Glutamatergic neuron (in vitro differentiated cells): Measurements from ENCODE around the gene KTN1. TPM values are rescaled to one million over a fixed set of nuclear protein-coding genes. Genes with fewer than 3 reads are reported as not detected.
A peak's percentile ranks its signal among the peaks of the same experiment; 100 is the strongest.

ENCODE experiments used
- DNase-seq: peaks from one replicate; pipeline ENCODE4 v3.0.0; 2022
- H3K27ac Mint-ChIP-seq: one replicate; pipeline ENCODE4 v1.8.0; 2020; ENCODE audit warnings: mild to moderate bottlenecking, mixed read lengths, inconsistent platforms; ENCODE audit not compliant: unreplicated experiment
- H3K27me3 Mint-ChIP-seq: one replicate; pipeline ENCODE4 v1.8.0; 2020; ENCODE audit warnings: mild to moderate bottlenecking, moderate library complexity, mixed read lengths, inconsistent platforms; ENCODE audit not compliant: unreplicated experiment
- H3K36me3 Mint-ChIP-seq: one replicate; pipeline ENCODE4 v1.8.0; 2020; ENCODE audit warnings: mild to moderate bottlenecking, mixed read lengths, inconsistent platforms; ENCODE audit not compliant: unreplicated experiment
- H3K4me1 Mint-ChIP-seq: one replicate; pipeline ENCODE4 v1.8.0; 2020; ENCODE audit warnings: mild to moderate bottlenecking, low read depth, mixed read lengths, inconsistent platforms; ENCODE audit not compliant: unreplicated experiment
- H3K4me3 Mint-ChIP-seq: one replicate; pipeline ENCODE4 v1.8.0; 2020; ENCODE audit warnings: mild to moderate bottlenecking, mixed read lengths, inconsistent platforms; ENCODE audit not compliant: unreplicated experiment
- H3K9me3 Mint-ChIP-seq: one replicate; pipeline ENCODE4 v1.8.0; 2020; ENCODE audit warnings: mild to moderate bottlenecking, moderate library complexity, mixed read lengths, inconsistent platforms; ENCODE audit not compliant: unreplicated experiment
- CTCF ChIP-seq: fragments of 200-600 bp; sonication (generic); IDR thresholded peaks from one replicate; pipeline ENCODE4 v1.5.0; 2021; ENCODE audit not compliant: partially characterized antibody, unreplicated experiment
- total RNA-seq: library from RNA; stranded (reverse); fragmentation: NEBNext Ultra II Directional; extraction: Animal tissue kit (Norgen Biotek cat#: 25700); gene quantifications from one replicate; pipeline ENCODE4 v1.2.1, GENCODE V29; 2021; ENCODE audit not compliant: unreplicated experiment

The KTN1 gene
- total RNA-seq, 1 donor from 2014 or later, result 108 TPM

GRCh38 chr14:55572578-55572977, 7.4 kb upstream of the KTN1 start:
- no peak for TF ChIP-seq CTCF
- no peak for DNase-seq
- Mint-ChIP-seq H3K4me1 (peaks cover 13% of the 10 kb centered on the region), H3K36me3 (no peaks in the 10 kb centered on the region), H3K9me3 (no peaks in the 10 kb centered on the region), H3K27ac (peak overlapping the region; percentile 24), H3K4me3 (peak overlapping the region; percentile 31), H3K27me3 (no peaks in the 10 kb centered on the region)

- no peaks in the 10 kb centered on the region for H3K36me3 Mint-ChIP-seq
- H3K4me1 Mint-ChIP-seq, result peaks cover 21% of the 10 kb centered on the region
- H3K27me3 Mint-ChIP-seq, result peaks cover 3% of the 10 kb centered on the region
- no peak overlapping the region for H3K4me3 Mint-ChIP-seq
- H3K9me3 Mint-ChIP-seq, result peaks cover 8% of the 10 kb centered on the region
- no peak overlapping the region for H3K27ac Mint-ChIP-seq
- DNase-seq, result no peak
- no peak for TF ChIP-seq CTCF
Observed at GRCh38 chr14:55574988-55575387, 5.0 kb upstream of the KTN1 start.

- Mint-ChIP-seq H3K27ac (no peak overlapping the region), H3K4me3 (no peak overlapping the region)
Observed at GRCh38 chr14:55577229-55577628, 2.8 kb upstream of the KTN1 start.

GRCh38 chr14:55578511-55578910, 1.5 kb upstream of the KTN1 start:
- Mint-ChIP-seq H3K27me3 (peaks cover 8% of the 10 kb centered on the region), H3K36me3 (no peaks in the 10 kb centered on the region), H3K4me3 (peak overlapping the region; percentile 94), H3K9me3 (peaks cover 11% of the 10 kb centered on the region), H3K4me1 (peaks cover 13% of the 10 kb centered on the region), H3K27ac (peak overlapping the region; percentile 19)
- no peak for TF ChIP-seq CTCF
- no peak for DNase-seq

More at GRCh38 chr14:55577229-55577628, 2.8 kb upstream of the KTN1 start:
- TF ChIP-seq CTCF, result no peak
- Mint-ChIP-seq H3K27me3 (peaks cover 8% of the 10 kb centered on the region), H3K9me3 (peaks cover 11% of the 10 kb centered on the region), H3K4me1 (peaks cover 23% of the 10 kb centered on the region), H3K36me3 (no peaks in the 10 kb centered on the region)
- DNase-seq, result no peak

GRCh38 chr14:55580470-55581341, 699 bp downstream of the KTN1 start:
- no peaks in the 10 kb centered on the region for H3K36me3 Mint-ChIP-seq
- no peak for TF ChIP-seq CTCF
- H3K27ac Mint-ChIP-seq, result peak overlapping the region; percentile 71
- H3K27me3 Mint-ChIP-seq, result peaks cover 8% of the 10 kb centered on the region
- peaks cover 13% of the 10 kb centered on the region for H3K4me1 Mint-ChIP-seq
- H3K4me3 Mint-ChIP-seq, result peak overlapping the region; percentile 89
- peak; percentile 66 for DNase-seq
- peaks cover 11% of the 10 kb centered on the region for H3K9me3 Mint-ChIP-seq
